Stimulated activated CD8-positive, alpha-beta memory T cell treated with anti-CD3 and anti-CD28 coated beads, Interleukin-4, amount 100 ng/mL, for 24 hours (primary cell): ENCODE data around the gene PRELP.

Source experiments
- DNase-seq: peaks from one replicate; pipeline ENCODE4 v3.0.0-alpha.2; 2020; ENCODE audit warnings: low read depth

The PRELP gene

DNA sequence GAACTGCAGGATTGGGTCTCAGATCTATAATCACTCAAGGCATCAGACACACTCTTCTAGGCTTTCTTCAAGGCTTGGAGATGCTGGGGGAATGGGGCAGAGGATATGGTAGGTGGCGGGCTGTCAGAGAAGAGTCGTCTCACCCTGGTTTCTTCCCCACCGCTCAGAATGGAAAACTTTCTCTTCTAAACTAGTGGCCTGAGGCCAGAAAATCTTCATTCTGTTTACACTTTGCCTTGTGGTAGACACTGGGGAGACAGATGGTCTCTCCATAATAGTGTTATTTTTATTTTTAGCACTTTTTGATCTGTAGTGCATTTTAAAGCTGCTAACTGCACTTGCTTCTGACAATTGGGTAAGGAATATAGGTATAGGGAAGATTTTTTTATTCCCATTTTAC, 2.6 kb downstream of the PRELP start:
- no peak for DNase-seq

DNA sequence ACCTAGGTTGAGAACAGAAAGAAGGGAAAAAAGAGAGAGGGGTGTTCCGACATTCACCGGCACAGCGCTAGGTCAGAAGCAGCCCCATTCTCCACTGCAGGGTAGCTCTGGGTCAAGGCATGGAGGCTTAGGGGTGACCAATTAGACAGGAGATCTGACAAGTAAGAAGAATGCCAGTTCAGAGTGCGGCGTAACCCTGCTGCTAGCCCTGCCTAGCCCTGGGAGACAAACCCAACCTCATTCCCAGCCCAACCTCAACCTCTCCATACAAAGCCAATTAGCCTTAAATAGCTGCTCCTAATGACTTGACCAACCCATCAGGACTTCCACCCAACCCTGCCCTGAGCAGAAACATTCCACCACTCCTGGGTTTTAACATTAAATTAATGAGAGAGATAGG, 3.4 kb downstream of the PRELP start:
- DNase-seq: no peak

DNA sequence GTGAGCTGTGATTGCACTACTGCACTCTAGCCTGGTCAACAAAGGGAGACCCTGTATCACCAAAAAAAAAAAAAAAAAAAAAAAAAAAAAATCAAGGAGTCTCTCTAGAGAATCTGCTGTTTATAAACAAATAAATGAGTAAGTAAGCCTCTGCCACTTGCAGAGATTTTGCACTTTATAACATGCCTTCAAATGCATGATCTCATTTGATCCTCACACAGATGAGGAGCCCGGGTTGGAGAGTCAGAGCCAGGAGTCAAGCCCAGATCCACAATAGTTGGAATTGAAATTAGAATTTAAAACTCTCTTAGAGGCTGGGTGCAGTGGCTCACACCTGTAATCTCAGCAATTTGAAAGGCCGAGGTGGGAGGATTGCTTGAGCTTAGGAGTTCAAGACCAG, 4.0 kb downstream of the PRELP start:
- DNase-seq: no peak

DNA sequence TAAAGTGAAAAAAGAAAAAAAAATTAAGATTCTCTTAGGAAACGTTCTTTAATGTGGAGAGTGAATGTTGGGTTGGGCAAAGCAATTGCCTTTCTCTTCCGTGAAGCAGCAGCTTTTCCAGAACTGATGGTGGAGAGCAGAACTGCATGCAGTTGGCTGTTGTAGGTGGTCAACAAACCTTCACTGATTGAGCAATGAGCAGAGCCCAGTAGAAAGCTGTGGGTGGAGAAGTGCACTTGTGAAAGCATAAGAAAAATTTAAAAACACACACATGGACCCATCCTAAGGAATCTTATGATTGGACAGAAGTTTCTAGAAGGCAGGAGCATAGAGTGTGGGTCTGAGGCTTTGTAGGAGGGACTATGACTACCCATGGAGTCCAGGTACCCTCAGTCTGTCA, 4.5 kb downstream of the PRELP start:
- no peak for DNase-seq

DNA sequence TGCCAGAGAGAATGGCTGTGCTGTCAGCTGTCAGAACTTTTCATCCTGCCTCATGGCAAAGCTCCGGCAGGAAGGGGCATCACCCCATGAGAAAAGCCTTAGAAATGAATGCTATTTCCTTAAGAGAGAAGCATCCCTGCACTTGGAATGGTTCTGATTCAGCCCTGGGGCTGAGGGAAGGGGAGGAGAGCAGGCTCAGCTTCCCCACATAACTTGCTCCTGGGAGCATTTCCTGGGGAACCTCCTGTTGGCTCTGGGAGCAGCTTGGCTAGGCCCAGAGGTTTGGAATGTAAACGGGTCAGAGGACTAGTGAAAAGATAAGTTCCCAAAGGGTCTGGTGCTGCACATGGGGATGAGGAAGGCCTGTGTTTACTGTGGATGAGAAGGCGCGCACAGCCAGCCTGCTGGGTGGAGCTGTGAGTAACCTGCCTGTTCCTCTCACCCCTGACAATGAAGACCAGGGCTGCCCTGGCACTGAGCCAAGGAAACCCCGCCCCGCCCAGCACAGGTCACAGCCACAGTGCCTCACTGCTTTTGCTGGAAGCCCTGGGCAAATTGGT, 5.0 kb downstream of the PRELP start:
- peak; percentile 24 for DNase-seq

DNA sequence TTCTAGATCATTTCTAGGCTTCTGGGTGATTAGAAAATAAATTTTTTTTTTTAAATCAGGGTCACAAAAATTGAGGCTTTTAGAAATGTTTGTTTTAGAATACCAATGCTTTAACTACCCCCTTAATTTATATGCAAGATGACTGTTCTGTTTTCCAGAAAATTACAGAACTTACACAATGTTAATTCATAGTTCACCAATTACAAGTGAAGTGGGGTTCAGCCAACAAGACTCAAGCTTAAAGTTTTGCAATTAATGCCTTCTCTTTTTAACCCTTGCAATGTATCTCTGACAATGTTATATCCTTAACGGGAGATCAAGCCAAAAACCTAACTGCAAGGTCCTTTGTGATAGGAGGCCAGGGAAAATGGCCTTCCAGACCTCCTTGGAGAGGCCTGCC, 5.6 kb downstream of the PRELP start:
- DNase-seq: no peak

DNA sequence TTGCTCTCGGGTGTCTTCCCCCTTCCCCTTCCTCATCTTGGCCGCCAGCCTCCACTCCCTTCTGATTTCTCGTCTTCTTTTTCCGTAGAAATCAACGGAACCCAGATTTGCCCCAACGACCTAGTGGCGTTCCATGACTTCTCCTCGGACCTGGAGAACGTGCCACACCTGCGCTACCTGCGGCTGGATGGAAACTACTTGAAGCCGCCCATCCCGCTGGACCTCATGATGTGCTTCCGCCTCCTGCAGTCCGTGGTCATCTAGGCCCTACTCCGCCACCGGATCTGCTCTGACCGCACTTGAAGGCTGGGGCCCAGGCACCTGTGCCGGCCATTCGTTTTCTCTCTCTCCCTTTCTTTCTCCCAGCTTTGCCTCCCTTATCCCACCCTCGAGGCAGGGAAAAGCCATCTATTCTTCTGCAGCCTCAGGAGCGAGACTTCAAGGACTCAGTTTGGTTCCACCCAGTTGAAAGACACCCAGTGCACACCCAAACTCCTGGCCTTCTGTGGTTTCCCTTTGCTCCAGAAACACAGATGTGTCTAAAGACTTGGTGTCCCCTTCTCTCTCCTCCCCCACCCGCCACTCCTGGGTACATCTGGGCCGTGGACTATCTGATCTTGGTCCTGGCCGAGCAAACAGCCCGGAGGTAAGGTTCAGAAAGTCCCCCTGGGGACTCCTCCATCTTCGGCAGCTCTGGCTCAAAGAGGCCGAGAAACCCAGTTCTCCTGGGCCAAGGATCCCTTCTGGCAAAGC, 11.2 kb downstream of the PRELP start:
- DNase-seq: no peak

DNA sequence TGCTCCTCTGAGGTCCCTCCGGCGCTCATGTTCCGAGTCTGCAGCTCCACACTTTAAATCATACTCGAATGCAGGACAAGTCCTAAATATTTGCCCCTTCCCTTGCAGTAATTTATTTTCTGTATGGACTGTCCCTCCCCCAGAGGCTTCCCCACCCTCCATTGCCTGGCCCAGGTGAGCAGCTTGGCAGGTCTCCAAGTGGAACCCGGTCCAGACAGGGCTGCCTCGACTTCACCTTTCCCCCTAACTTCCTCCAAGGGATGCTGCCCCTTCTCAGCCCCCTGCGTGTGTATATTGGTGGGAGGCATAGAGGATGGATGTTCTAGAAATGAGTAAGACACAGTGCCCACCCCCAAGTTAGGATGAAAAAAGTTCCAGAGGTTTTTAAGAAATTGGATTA, 12.9 kb downstream of the PRELP start:
- no peak for DNase-seq

DNA sequence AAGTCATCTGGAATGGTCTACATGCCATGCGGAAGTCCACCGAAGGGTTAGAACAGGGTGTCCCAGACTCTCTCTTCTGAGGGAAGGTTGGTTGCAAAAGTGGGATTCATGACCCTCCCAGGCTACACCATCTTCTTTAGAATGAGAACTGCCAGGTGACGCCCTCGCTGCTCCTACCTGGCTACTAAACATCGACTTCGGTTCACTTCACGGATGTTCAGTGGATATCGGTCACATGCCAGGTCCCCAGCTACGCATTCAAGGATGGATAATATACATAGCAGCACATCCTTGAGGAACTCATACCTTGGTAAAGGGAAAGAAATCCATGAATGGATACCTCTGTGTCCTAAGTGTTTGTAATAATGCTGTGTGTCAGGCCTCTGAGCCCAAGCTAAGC, 15.0 kb downstream of the PRELP start:
- no peak for DNase-seq

DNA sequence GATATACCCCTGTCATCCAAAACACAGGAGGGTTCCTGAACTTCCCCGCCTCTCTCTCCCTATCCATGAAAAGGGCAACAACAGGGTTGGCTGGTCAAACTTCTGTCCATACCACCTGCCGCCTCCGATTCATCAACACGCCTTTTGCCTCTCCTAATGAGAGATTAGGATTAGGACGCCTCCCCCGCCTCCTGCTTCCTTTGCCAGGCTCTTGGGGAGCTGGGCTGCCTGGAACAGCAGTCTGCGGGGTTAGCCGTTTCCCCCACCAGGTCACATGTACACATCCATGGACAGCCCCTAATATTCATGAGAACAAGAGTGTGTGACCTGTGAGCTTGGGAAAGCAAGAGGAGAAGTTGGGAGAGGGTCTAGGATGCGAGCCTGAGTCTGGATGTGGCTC, 16.1 kb downstream of the PRELP start:
- DNase-seq: no peak

DNA sequence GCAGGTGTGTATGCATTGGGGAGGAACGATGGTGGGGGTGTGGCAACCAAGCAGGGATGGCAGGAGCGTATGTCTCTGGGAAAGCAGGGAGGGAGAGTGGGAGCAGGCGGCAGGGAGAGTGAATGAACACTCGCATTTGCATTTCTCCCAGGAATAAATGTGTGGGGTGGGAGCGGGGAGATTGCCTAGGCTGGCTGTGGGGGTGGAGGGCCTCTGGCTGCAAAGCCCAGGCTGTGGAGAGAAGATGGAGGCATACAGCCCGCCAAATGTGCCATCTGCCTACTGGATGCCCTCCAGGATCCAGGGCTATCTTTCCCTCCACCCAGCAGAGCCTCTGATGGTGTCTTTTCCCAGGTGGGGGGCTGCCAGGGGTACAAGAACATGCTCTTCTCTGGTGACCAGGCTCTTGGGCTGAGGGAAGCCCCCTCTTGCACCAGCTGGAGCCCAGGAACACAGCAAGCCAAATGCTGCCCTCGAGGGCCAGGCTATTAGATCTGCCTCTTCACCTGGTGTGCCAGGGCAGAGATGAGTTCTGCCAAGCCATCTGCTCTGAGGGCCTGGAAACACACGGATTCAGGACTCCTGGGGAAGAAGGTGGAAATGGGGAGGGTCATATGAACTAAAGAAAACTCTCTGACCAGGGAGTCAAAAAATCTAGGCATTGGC, 16.6 kb downstream of the PRELP start:
- DNase-seq: no peak

DNA sequence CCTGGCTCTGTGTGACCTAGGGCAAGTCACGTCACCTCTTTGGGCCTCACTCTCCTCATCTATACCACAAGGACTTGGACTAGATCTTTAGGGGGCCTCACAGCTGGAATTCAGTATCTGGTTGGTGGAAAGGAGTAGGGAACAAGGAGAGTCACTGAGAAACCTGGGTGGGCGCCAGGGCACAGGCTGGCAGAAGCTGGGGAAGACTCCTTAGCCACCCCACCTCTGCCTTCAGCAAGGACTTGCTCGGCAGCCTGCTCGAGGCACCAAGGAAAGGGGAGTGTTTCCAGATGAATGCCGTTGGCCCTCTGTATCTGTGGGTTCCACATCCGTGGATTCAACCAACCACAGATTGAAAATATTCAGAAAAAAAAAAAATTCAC, 17.1 kb downstream of the PRELP start:
- DNase-seq: no peak

DNA sequence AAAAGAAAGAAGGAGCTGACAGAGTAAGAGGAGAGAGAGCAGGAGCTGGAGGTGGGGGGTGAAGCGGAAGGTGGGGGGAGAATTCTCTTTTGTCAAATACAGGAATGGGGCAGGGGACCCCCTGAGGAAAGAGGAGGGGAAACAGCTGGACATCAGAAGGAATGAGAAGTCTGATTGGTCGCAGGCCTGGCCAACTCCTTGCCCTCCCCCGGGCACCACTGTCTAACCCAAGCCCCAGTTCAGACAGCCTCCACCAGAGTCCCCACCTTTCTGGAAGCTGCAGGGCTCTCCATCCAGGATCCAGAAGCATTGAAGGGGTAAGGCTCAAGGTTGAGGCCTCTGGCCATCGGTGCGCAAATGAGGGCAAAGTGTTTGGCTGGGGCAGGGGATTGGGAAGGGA, 18.3 kb downstream of the PRELP start, which contains the start of gene OPTC:
TSS of gene OPTC (plus strand) at position 253 of the 400 bp plus-strand sequence. CDS start 1,853 bp downstream, outside the sequence.
- DNase-seq: no peak

DNA sequence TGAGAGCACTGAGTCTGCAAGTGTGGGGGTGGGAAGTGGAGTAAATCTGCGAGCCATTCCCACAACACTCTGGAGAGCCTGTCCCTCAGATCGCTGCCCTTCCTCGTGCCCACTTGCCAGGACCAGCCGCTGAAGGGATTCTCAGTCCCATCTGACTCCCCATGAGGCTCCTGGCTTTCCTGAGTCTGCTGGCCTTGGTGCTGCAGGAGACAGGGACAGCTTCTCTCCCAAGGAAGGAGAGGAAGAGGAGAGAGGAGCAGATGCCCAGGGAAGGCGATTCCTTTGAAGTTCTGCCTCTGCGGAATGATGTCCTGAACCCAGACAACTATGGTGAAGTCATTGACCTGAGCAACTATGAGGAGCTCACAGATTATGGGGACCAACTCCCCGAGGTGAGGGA, 20.2 kb downstream of the PRELP start:
- no peak for DNase-seq

DNA sequence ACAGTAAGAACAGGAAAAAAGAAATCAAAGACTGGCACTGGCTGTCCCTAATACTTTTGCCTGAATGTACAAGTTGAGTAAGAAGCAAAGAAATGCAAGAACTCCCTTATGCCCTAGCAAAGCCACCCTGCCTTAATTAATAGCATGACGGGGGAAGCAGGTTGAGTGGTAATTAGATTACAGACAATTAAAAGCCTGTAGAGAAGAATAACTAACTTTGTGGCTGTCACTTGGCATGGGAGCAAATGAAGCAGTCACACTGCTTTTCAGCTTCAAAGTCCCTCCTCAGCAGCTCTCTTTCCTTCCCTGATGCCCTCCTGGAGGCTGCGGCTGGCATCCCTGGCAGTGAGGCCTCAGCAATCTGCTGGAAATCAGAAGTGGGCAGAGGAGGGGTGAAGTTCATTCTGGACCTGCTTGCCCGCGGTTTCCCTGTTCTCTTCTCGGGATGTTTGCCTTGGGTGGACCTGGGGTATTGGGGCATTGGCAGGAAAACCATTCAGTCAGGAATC, 21.7 kb downstream of the PRELP start:
- no peak for DNase-seq

DNA sequence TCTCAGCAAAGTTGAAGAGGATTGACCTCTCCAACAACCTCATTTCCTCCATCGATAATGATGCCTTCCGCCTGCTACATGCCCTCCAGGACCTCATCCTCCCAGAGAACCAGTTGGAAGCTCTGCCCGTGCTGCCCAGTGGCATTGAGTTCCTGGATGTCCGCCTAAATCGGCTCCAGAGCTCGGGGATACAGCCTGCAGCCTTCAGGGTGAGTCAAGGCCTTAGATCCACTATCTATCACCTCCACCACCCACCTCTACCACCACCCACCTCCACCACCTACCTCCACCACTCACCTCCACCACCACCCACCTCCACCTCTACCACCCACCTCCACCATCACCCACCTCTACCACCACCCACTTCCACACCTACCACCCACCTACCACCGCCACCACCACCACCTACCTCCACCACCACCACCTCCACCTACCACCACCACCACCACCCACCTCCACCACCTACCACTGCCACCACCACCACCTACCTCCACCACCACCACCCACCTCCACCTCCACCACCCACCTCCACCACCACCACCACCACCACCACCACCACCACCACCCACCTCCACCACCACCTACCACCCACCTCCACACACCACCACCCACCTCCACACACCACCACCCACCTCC, 24.2 kb downstream of the PRELP start:
- DNase-seq: no peak

DNA sequence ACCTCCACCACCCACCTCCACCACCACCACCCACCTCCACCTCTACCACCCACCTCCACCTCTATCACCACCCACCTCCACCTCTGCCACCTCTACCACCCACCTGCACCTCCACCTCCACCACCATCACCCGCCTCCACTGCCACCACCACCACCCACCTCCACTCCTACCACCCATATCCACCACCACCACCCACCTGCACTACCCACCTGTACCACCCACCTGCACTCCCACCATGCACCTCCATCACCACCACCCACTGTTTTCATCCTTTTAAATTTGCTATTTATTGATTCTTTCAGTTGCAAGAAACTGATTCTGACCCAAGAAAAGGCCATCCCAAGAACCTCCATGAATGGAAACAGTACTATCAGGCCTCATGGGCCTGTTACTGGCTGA, 24.7 kb downstream of the PRELP start:
- DNase-seq: no peak

DNA sequence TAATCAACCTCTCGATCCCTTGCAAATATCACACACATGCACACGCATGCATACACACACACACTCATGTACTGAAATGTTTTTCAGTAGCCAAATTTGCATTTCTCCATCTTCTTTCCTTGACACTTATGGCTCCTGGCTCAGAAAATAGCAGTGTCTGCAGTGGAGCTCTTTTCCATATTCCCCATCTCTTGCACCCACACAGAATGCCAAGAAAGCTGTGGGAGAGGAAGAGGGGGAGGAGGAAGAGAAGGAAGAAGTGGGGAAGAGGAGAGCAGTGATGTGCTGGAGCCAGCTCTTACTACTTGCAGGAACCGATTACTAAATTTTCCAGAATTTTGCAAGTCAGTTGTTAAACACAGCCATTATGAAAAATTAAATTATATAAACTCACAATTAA, 28.2 kb downstream of the PRELP start:
- no peak for DNase-seq

DNA sequence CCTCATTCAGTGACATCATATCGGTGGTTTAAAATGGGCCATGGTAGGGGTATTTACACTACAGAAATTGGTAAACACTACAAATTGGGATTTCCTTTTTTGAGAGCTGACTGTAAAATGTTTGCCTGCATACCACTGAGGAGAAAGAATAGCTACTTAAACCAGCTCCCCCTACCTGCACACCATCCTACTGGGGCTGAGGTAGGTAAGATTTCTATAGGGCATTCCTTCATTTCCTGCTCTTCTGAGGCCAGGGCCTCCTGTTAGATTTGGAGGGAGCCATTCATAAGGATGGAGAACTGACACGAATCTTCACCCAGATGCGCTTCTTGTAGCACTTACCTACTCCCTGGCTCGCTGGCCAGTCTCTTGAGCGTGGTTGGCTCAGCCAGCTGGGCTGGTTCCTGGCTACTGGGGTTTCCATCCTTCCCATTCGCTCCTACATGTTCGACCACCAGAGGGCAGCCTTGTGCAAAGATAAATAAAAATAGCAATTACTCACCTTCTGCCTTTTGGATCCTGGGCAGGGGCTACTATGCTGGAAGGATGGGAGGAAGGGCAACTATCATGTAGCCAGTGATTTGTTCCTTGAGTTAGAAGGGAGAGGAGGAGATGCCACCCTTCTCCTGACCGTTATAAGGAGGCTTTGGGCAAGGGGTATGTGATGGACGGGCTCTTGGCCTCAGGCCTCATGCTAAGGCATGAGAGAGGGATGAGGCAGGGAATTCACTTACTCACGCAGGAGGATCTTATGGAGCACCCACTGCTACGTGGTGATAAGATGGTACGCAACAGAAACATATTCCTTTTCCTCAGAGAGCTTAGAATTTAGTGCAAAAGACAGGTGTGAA, 29.0 kb downstream of the PRELP start:
- peak; percentile 56 for DNase-seq

DNA sequence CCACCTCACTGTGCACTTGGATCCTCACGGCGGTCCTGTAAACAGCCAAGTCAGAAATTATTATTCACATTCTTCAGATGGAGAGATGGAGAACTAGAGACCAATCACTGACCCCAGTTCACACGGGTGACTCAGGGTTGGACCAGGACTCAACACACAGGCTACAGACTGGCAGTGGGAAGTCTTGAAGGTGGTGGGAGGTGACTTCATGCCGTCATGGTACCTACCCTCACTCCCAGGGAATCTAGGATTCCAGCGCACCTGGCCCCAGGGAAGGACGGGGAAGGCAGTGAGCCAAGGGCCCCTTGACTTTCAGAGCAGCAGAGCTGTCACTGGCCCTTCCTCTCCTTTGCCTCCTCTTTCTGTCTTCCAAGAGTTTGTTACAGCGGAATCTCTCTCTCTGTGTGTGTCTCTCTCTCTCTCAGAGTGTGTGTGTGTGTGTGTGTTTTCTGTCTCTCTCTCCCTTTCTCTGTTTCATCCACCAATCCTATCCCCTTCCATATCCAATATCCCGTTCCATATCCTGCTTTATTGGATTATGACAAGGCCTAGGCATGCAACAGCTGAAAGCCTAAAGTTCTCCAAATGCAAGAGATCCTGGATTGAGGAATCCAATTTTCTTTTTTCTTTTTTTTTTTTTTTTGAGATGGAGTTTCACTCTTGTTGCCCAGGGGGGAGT, 30.1 kb downstream of the PRELP start:
- DNase-seq: no peak

DNA sequence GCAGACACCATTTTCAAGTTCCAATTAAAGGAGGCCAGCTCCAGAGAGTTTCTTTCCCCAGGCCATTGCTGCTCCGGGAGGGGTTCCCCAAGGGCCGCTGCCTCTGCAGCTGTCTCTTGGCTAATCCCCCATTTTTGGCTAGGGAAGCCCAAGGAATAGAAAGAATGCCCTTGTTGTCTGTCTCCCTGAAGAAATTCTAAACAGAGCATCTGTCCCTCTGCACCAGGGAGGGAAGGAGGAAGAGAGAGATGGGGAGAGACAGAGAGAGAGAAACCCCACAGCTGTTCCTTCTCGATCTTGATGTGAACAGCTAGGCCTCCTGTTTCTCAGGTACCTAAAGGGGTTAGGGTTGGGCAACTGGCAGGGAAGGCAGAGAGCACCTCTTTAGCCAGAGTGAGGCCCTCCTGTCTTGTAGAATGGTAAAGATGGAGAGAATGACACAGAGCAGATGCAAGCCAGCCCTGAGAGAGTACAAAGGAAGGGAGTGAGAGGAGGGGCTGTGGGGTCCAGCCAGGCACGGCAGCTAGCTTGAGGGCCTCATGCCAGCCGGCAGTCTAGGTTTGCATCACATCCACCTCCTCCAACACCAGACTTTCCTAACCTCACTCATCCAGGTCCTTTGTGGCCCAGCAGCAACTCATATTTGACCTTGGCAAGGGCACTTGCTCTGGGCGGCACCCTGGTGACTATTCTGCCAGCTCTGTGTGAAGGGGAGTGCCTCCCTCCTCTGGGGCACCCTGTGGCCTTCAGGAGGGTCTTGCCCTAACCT, 31.4 kb downstream of the PRELP start:
- DNase-seq: no peak
